Activated B cell treated with CpG ODN at 0.5 μM for 24 hours (primary cell): ENCODE results near the gene PAN3. TPM values are rescaled to one million over a fixed set of nuclear protein-coding genes. Genes with fewer than 3 reads are reported as not detected.

Source experiments
- ATAC-seq: fragments of 200-7000 bp; cut with Tn5 transposase; one replicate; pipeline ENCODE4 v1.10.0; 2021; ENCODE audit warnings: low read depth, mild to moderate bottlenecking, moderate library complexity
- CTCF ChIA-PET: fragments of 350-600 bp; sonication (Branson Sonifier 250); formaldehyde crosslinking; loops from one replicate; lab custom pipeline; 2021; ENCODE audit warnings: antibody characterized with exemption; lab: Charles Lee
- POLR2A ChIA-PET: fragments of 350-600 bp; sonication (Branson Sonifier 250); formaldehyde crosslinking; loops from one replicate; lab custom pipeline; 2021; ENCODE audit warnings: antibody characterized with exemption; lab: Charles Lee
- DNase-seq: peaks from one replicate; pipeline ENCODE4 v3.0.0; 2022
- H3K27ac Mint-ChIP-seq: one replicate; pipeline ENCODE4 v1.8.0; 2020; ENCODE audit warnings: mixed read lengths
- H3K27me3 Mint-ChIP-seq: one replicate; pipeline ENCODE4 v1.8.0; 2021; ENCODE audit warnings: mixed read lengths
- H3K36me3 Mint-ChIP-seq: one replicate; pipeline ENCODE4 v1.8.0; 2021; ENCODE audit warnings: low read depth, mixed read lengths
- H3K4me1 Mint-ChIP-seq: one replicate; pipeline ENCODE4 v1.8.0; 2021; ENCODE audit warnings: mixed read lengths
- H3K4me3 Mint-ChIP-seq: one replicate; pipeline ENCODE4 v1.8.0; 2020; ENCODE audit warnings: mild to moderate bottlenecking, mixed read lengths
- H3K9me3 Mint-ChIP-seq: one replicate; pipeline ENCODE4 v1.8.0; 2020; ENCODE audit warnings: mixed read lengths
- CTCF ChIP-seq: fragments of 200-600 bp; IDR thresholded peaks from one replicate; pipeline ENCODE4 v1.8.0; 2022; ENCODE audit warnings: antibody characterized with exemption, mild to moderate bottlenecking
- intact Hi-C: fragments of 100-400 bp; cut with micrococcal nuclease; formaldehyde crosslinking; loops from one replicate; pipeline ENCODE4 v1.15.1; 2024
- total RNA-seq: library from RNA; stranded (reverse); gene quantifications from 2 replicates; pipeline ENCODE4 v1.2.3, GENCODE V29; 2022

Gene PAN3
- total RNA-seq, 1 donor from 2014 or later, result 68.2 TPM

- Mint-ChIP-seq H3K4me3 (no peak overlapping the region), H3K36me3 (peaks cover 65% of the 10 kb centered on the region), H3K9me3 (no peaks in the 10 kb centered on the region), H3K27me3 (no peaks in the 10 kb centered on the region), H3K4me1 (peaks cover 15% of the 10 kb centered on the region), H3K27ac (no peak overlapping the region)
- no peak for TF ChIP-seq CTCF
- intact Hi-C loops, result no loop called here
- no peak for ATAC-seq
- ChIA-PET POLR2A (no interaction called here), CTCF (no interaction called here)
- no peak for DNase-seq
Observed at GRCh38 chr13:28273919-28274318, 135.6 kb downstream of the PAN3 start.

GRCh38 chr13:28282451-28282850 is 144.1 kb downstream of the PAN3 start:
- H3K36me3 Mint-ChIP-seq, result peaks cover 88% of the 10 kb centered on the region
- intact Hi-C loops, result no loop called here

GRCh38 chr13:28283600-28283999 is 145.3 kb downstream of the PAN3 start:
- no peak for TF ChIP-seq CTCF
- ChIA-PET POLR2A (no interaction called here), CTCF (no interaction called here)
- ATAC-seq (no peak), DNase-seq (no peak)
- H3K27me3 Mint-ChIP-seq, result no peaks in the 10 kb centered on the region
- peaks cover 8% of the 10 kb centered on the region for H3K4me1 Mint-ChIP-seq
- no peak overlapping the region for H3K4me3 Mint-ChIP-seq
- intact Hi-C loops, result no loop called here
- H3K9me3 Mint-ChIP-seq, result no peaks in the 10 kb centered on the region
- H3K27ac Mint-ChIP-seq, result no peak overlapping the region
- H3K36me3 Mint-ChIP-seq, result peaks cover 91% of the 10 kb centered on the region

More at GRCh38 chr13:28282451-28282850, 144.1 kb downstream of the PAN3 start:
- POLR2A ChIA-PET, result interaction anchor here (0.7 kb wide), 1 partner anchor 32 kb away, joined by 3 read pairs; no protein-coding TSS in a partner anchor
- Mint-ChIP-seq H3K4me3 (no peak overlapping the region), H3K27ac (no peak overlapping the region), H3K4me1 (peaks cover 8% of the 10 kb centered on the region), H3K27me3 (no peaks in the 10 kb centered on the region), H3K9me3 (no peaks in the 10 kb centered on the region)
- CTCF ChIA-PET, result no interaction called here
- no peak for TF ChIP-seq CTCF
- DNase-seq, result no peak
- no peak for ATAC-seq

GRCh38 chr13:28286263-28286662 is 147.9 kb downstream of the PAN3 start:
- Mint-ChIP-seq H3K27me3 (no peaks in the 10 kb centered on the region), H3K4me3 (no peak overlapping the region), H3K9me3 (no peaks in the 10 kb centered on the region), H3K27ac (no peak overlapping the region), H3K4me1 (peaks cover 5% of the 10 kb centered on the region), H3K36me3 (peaks cover 88% of the 10 kb centered on the region)
- ATAC-seq (no peak), DNase-seq (no peak)
- POLR2A ChIA-PET, result no interaction called here
- CTCF ChIA-PET, result no interaction called here
- TF ChIP-seq CTCF, result no peak
- intact Hi-C loops, result no loop called here

- POLR2A ChIA-PET, result no interaction called here
- Mint-ChIP-seq H3K4me1 (peaks cover 4% of the 10 kb centered on the region), H3K4me3 (no peak overlapping the region), H3K36me3 (peaks cover 27% of the 10 kb centered on the region), H3K9me3 (no peaks in the 10 kb centered on the region), H3K27me3 (no peaks in the 10 kb centered on the region), H3K27ac (no peak overlapping the region)
- no peak for DNase-seq
- intact Hi-C loops, result no loop called here
- CTCF ChIA-PET, result no interaction called here
- ATAC-seq, result no peak
- no peak for TF ChIP-seq CTCF
Observed at GRCh38 chr13:28297341-28297740, 159.0 kb downstream of the PAN3 start.
